SU-DHL-6 (cell line): ENCODE results near the gene ZNF785.

Source experiments
- CTCF ChIP-seq: fragments of 200-600 bp; sonication (generic); IDR thresholded peaks from one replicate; pipeline ENCODE4 v1.5.1; 2017; ENCODE audit warnings: antibody characterized with exemption, mild to moderate bottlenecking, low read length, moderate library complexity; ENCODE audit not compliant: insufficient read depth, poor library complexity, severe bottlenecking
- EZH2phosphoT487 ChIP-seq: fragments of 200-600 bp; sonication (generic), shearing (Covaris generic); conservative IDR thresholded peaks from 2 replicates; pipeline ENCODE4 v1.6.1; 2018; ENCODE audit warnings: mild to moderate bottlenecking, antibody characterized with exemption, low read length, moderate library complexity, mixed read lengths

DNA sequence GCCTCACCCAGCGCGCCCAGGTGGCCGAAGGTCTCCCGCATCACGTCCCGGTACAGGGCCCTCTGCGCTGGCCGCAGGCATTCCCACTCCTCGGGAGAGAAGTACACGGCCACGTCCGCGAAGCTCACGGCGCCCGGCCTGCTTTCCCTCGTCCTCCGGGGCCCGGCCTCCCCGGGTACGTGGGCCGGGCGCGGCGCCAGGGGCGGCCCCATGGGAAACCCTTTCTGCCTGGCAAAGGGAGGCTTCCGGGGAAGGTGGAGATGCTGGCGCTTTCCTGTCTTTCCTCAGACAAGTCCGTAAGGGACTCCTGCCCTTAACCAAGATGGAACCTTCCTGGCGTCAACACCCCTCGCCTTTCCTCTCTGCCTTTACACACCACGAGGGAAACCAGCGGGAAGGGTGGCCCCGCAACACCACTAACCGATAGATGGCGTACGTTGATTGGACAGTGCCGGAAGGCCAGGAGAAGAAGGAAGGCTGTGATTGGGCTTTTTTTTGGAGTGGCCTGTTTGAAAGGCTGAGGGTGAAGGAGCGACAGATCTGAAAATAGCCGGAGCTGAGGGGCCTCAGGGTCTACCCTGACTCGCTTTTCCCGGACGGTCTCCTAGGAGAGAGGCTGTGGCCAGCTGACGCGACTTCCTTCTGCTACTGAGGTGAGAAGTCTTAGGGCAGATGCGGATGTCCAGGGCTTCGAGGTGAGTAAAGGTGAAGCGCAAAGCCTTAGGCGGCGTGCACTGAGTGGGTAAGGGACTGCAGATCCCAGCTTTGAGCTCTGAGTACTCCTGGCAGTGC, at the start of gene ZNF785:
- peak; percentile 24 for TF ChIP-seq CTCF
- TF ChIP-seq EZH2phosphoT487 = no peak
